ENCODE measurements around the gene CES4A.
"Not testable (repeated sequence)": the region's sequence is repeated elsewhere in the genome, so short reads cannot be mapped to it uniquely, and the experiment has no call there.

The CES4A gene

GRCh38 chr16:66993558-66993957, 5.2 kb downstream of the CES4A start:
- not testable (repeated sequence) for FAIRE-seq

- FAIRE-seq = peak; percentile 83
Measured at GRCh38 chr16:66996324-66996982, 8.1 kb downstream of the CES4A start.

GRCh38 chr16:66996983-66997358, 8.6 kb downstream of the CES4A start:
- FAIRE-seq = no peak

- FAIRE-seq = no peak
Measured at GRCh38 chr16:67000384-67001351, 12.3 kb downstream of the CES4A start.

GRCh38 chr16:67001726-67002125, 13.3 kb downstream of the CES4A start:
- FAIRE-seq = no peak

- FAIRE-seq = no peak
Measured at GRCh38 chr16:67006930-67007658, 18.7 kb downstream of the CES4A start.

- FAIRE-seq = no peak
Measured at GRCh38 chr16:67009158-67009557, 20.8 kb downstream of the CES4A start.

- no peak for FAIRE-seq
Measured at GRCh38 chr16:67011274-67011673, 22.9 kb downstream of the CES4A start.

- no peak for FAIRE-seq
Measured at GRCh38 chr16:67013233-67013822, 24.9 kb downstream of the CES4A start.

- FAIRE-seq = no peak
Measured at GRCh38 chr16:67013823-67014633, 25.6 kb downstream of the CES4A start.

- FAIRE-seq = no peak
Measured at GRCh38 chr16:67014634-67015312, 26.4 kb downstream of the CES4A start.

GRCh38 chr16:67015313-67015731, 26.9 kb downstream of the CES4A start:
- FAIRE-seq = no peak

GRCh38 chr16:67016143-67016542, 27.8 kb downstream of the CES4A start:
- no peak for FAIRE-seq

- no peak for FAIRE-seq
Measured at GRCh38 chr16:67016681-67017420, 28.5 kb downstream of the CES4A start.

- FAIRE-seq = no peak
Measured at GRCh38 chr16:67017421-67017750, 29.0 kb downstream of the CES4A start.

- FAIRE-seq = peak; percentile 86
Measured at GRCh38 chr16:67017810-67018488, 29.6 kb downstream of the CES4A start.

GRCh38 chr16:67019171-67019570, 30.8 kb downstream of the CES4A start:
- FAIRE-seq = no peak

- FAIRE-seq = no peak
Measured at GRCh38 chr16:67021321-67021720, 32.9 kb downstream of the CES4A start.

GRCh38 chr16:67022531-67023214, 34.3 kb downstream of the CES4A start:
- FAIRE-seq = no peak

- no peak for FAIRE-seq
Measured at GRCh38 chr16:67023689-67024088, 35.3 kb downstream of the CES4A start.

Data from islet of Langerhans (tissue), 1 donor.